ENCODE results near the gene TPBG.
"Not testable (repeated sequence)": the region's sequence is repeated elsewhere in the genome, so short reads cannot be mapped to it uniquely, and the experiment has no call there.

The TPBG gene

GRCh38 chr6:82380566-82381185 lies 17.1 kb downstream of the TPBG start:
- DNase-seq = no peak

GRCh38 chr6:82381278-82381677 lies 17.7 kb downstream of the TPBG start:
- DNase-seq = no peak

GRCh38 chr6:82385102-82385501 lies 21.5 kb downstream of the TPBG start:
- DNase-seq = no peak

GRCh38 chr6:82385546-82385945 lies 21.9 kb downstream of the TPBG start:
- DNase-seq = no peak

DNA sequence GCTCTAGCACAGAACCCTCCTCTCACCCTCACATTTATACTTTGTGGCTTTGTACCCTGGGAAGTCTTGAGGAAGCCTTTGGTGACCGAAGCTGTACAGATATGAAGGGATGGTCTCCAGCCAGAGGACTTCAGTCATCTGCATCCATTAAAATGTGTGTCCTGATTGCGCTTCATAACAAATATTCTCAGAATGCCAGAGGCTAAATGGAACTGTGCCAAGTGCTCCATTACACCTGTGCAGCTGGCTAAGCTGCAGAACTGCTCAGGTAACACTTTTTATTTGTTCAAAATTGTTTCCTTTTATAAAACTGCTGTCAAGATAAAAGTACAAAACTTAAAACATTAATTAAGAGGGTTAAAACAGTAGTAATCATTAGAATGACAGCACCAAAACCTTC lies 22.3 kb downstream of the TPBG start:
- peak; percentile 79 for DNase-seq

GRCh38 chr6:82394770-82395169 lies 31.2 kb downstream of the TPBG start:
- DNase-seq = not testable (repeated sequence)

DNA sequence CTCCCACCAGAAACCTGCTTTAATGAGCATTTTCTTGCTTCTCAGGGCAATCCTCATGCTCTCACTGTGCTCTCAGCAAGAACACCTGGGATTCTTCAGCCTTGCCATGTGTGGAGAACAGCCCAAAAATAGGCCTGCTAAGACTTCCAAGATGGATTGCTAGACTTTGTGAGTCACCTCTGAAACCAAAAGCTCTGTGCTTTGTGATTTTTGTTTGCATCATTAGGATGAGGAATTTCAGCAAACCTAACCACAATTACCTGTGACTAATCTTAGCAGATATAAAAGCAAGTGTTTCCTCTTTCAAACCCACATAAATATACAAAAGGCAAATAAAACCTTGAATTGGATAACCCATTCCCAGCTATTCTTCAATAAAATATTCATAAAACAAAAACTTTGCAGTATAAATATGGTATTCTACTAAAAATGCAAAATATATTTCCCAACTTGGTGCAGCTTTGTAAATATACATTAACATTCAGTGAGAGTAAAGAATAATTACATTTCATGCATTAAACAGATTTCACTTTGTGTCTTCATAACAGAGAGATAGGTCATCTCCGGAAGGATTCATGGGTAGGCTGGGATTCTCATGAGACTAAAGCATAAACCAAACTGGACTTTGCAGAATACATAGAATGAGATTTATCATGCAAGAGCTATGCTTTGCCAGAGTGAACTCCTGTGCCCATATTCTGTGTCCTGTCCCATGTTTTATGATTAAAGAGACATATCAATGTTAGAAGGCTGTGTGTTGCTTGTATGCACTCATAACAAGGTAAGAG lies 33.5 kb downstream of the TPBG start:
- no peak for DNase-seq

DNA sequence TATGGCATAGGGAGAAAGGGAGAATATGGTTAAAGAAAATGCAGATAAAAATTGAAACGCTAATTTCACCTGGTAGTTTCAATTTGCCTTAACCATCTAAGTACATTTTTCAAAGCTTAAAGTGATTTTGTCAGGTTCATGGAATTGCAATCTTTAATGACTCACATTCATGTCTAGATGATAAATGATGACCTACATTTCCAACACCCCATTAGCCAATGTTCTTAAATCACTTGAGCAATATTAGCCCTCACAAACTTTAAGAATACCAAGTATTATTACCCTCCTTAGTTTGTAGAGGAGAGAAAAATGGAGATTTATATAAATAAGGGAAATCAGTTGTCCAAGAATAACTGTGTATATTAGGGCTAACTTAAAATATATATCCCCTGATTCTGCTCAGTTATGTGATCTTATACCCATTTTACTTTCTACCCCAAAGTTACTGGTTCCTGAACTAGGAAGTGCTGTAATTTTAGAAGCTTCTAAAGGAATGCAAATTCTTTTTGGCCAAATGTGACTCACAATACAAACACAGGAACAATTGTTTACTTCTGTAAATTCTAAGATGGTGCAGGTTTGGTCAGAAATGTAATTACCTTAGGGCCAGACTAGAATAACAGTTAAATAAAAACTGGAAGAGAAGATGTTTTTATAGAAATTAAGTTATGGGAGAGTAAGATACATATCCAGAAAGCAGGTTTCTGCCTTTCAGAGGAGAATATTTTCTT lies 34.5 kb downstream of the TPBG start:
- no peak for DNase-seq

DNA sequence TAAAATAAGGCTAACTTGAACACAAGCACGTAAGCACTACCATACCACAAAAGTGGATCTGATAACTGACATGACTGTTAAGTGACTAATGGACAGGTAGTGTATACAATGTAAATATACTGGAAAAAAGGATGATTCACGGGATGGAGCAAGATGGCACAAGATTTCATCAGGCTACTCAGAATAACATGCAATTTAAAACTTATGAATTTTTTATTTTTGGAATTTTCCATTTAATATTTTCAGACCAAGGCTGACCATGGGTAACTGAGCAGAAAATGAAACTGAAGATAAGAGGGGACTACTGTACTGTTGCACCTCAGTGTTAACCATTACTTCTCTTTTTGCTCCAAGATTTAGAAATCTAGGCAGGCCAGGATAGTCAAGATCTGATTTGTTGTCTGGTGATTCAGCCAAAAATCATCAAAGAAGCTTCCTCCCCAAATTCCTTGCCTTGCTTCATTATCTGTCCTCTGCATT lies 45.4 kb downstream of the TPBG start:
- DNase-seq = no peak

GRCh38 chr6:82410151-82410648 lies 46.6 kb downstream of the TPBG start:
- DNase-seq = no peak

DNA sequence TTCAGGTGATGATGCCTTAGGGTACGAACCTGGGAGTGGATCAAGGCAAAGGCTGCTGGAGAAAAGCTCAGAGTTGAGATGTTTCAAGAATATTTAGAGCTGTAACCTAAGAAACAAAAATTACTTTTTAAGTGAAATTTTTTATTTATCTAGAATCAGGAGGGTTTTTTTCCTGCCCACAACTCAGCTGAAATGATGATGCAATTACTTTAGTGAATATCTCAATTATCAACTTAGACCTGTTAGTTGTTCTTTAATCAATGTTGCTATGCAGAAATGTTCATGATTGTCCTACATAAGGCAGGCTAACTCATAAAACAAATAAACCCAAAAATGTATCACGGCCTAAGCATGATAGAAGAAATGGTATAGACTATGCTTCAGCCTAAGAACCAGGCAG lies 50.3 kb downstream of the TPBG start:
- DNase-seq = no peak

DNA sequence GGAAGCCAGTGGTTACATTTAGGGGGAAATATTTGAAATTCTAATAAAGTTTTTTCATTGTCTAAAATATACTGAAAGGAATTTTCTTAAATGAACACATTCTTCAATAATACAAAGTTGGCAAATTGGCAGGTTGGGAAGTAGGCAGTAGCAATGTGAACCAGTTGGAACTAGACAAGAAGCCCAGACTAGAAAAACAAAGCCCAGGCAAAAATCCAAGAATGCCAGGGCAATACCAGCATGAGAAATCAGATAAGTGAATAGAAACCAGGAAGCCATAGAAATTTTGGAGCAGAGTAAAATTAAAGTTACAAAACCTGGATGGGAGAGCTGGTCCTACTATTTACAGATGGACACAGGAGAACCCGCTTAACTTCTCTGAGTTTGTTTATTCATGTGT lies 52.2 kb downstream of the TPBG start:
- no peak for DNase-seq

- DNase-seq = no peak
Observed at GRCh38 chr6:82416346-82416745, 52.7 kb downstream of the TPBG start.

Data from NCI-H1105 (cell line).